Transverse colon (tissue), 4 donors: ENCODE measurements around the gene CABP5. TPM values are rescaled to one million over a fixed set of nuclear protein-coding genes. Genes with fewer than 3 reads are reported as not detected.

Experiments
- DNase-seq: peaks from one replicate; pipeline ENCODE4 v3.0.0-alpha.2; 2019
- H3K27ac ChIP-seq, 4 donors: fragments of 200-600 bp; sonication (generic); 2 replicates each; pipeline ENCODE4 v1.5.1; 2016 to 2018; ENCODE audit warnings: inconsistent platforms in 4 of 4
- H3K27me3 ChIP-seq: fragments of 200-600 bp; sonication (generic); 2 replicates; pipeline ENCODE4 v1.5.1; 2017; ENCODE audit warnings: inconsistent platforms
- H3K36me3 ChIP-seq, 4 donors: fragments of 200-600 bp; sonication (generic); 2 replicates each; pipeline ENCODE4 v1.5.1; 2017 to 2019; ENCODE audit warnings: inconsistent platforms in 4 of 4
- H3K4me1 ChIP-seq, 4 donors: fragments of 200-600 bp; sonication (generic); 2 replicates each; pipeline ENCODE4 v1.5.1; 2017 to 2020; ENCODE audit warnings: inconsistent platforms in 4 of 4
- H3K4me3 ChIP-seq, 4 donors: fragments of 200-600 bp; sonication (generic); 1 replicate in 1 of 4; 2 replicates in 3 of 4; pipeline versions ENCODE4 v1.5.1 to v1.6.1; 2017 to 2019; ENCODE audit warnings: inconsistent platforms in 4 of 4
- H3K9me3 ChIP-seq, 2 donors: fragments of 200-600 bp; sonication (generic); 2 replicates each; pipeline ENCODE4 v1.5.1; 2017 to 2019; ENCODE audit warnings: inconsistent platforms in 2 of 2
- EP300 ChIP-seq: sonication (generic); formaldehyde crosslinking; IDR thresholded peaks from one replicate; pipeline ENCODE4 v1.6.1; 2017; ENCODE audit warnings: antibody characterized with exemption, low read depth
- POLR2A ChIP-seq: fragments of 450-650 bp; IDR thresholded peaks from one replicate; pipeline ENCODE4 v1.6.1; 2016; ENCODE audit warnings: antibody characterized with exemption, mild to moderate bottlenecking, moderate library complexity
- POLR2AphosphoS5 ChIP-seq, 3 donors: sonication (generic); formaldehyde crosslinking; IDR thresholded peaks; one replicate each; pipeline ENCODE4 v1.6.1; 2016; ENCODE audit warnings: antibody characterized with exemption in 3 of 3
- WGBS, 2 donors: methylation state at CpG; one replicate each; pipeline ENCODE4 v1.1.5; 2018; ENCODE audit warnings: low coverage in 1 of 2; 5-methylcytosine and 5-hydroxymethylcytosine counted together
- in situ Hi-C, 4 donors: fragments of 200-750 bp; cut with MboI; loops; one replicate each; pipeline versions ENCODE4 v1.15.0 to v1.15.1; 2017; ENCODE audit warnings: low sequenced_read_pairs in 3 of 4, low pct_ligation_motif_present in 1 of 4, low pct_unique_long_range_greater_than_20kb in 1 of 4
- intact Hi-C: fragments of 100-400 bp; cut with DNase I; formaldehyde crosslinking; loops from one replicate; pipeline ENCODE4 v1.15.1; 2023; ENCODE audit warnings: low total_unique reads
- total RNA-seq, 4 donors: library from RNA; depleted of rRNA; stranded (reverse); fragments of >200 nt; gene quantifications; one replicate each; pipeline ENCODE4 v1.1.0, GENCODE V29; 2016
- TF ChIP-seq, protein P1 (sequence below), 5 experiments: fragments of 200-600 bp in 3 of 5; fragments of 450-650 bp in 2 of 5; sonication (generic) in 3 of 5; IDR thresholded peaks; 1 replicate in 2 of 5; 2 replicates in 3 of 5; pipeline ENCODE4 v1.5.1; 2016 to 2017; ENCODE audit warnings: antibody characterized with exemption in 5 of 5, inconsistent platforms in 3 of 5, mild to moderate bottlenecking in 2 of 5, moderate library complexity in 1 of 5

Gene CABP5
- total RNA-seq, 4 donors from 2014 or later = not detected

DNA sequence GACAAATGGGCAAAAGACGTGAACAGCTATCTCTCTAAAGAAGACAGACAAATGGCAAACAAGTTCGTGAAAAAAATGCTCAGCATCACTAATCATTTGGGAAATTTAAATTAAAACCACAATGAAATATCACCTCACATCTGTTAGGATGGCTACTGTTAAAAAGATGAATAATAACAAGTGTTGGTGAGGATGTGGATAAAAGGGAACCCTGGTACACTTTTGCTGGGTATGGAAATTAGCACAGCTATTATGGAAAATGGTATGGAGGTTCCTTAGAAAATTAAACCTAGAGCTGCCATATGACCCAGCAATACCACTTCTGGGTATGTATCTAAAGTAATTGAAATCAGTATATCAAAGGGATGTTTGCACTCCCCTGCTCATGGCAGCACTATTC lies 7.1 kb downstream of the CABP5 start:
- 90 to 93% methylated on average over 2 of the region's 2 CpGs for WGBS, 2 donors
- H3K27me3 ChIP-seq = peaks cover 5% of the 10 kb centered on the region
- no peak for DNase-seq
- intact Hi-C loops = no loop called here
- TF ChIP-seq, protein P1, sequence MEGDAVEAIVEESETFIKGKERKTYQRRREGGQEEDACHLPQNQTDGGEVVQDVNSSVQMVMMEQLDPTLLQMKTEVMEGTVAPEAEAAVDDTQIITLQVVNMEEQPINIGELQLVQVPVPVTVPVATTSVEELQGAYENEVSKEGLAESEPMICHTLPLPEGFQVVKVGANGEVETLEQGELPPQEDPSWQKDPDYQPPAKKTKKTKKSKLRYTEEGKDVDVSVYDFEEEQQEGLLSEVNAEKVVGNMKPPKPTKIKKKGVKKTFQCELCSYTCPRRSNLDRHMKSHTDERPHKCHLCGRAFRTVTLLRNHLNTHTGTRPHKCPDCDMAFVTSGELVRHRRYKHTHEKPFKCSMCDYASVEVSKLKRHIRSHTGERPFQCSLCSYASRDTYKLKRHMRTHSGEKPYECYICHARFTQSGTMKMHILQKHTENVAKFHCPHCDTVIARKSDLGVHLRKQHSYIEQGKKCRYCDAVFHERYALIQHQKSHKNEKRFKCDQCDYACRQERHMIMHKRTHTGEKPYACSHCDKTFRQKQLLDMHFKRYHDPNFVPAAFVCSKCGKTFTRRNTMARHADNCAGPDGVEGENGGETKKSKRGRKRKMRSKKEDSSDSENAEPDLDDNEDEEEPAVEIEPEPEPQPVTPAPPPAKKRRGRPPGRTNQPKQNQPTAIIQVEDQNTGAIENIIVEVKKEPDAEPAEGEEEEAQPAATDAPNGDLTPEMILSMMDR (IDR thresholded peaks at IDR 0.05) = no peak
- no peak for TF ChIP-seq POLR2AphosphoS5 (IDR thresholded peaks at IDR 0.05)
- TF ChIP-seq EP300 = no peak
- no peak for TF ChIP-seq POLR2A
- no peaks in the 10 kb centered on the region for H3K36me3 ChIP-seq
- no peaks in the 10 kb centered on the region for H3K4me1 ChIP-seq
- in situ Hi-C loops = no loop called here
- peaks cover 5% of the 10 kb centered on the region in 2 donors for H3K9me3 ChIP-seq
- H3K4me3 ChIP-seq = no peak overlapping the region
- no peak overlapping the region for H3K27ac ChIP-seq

DNA sequence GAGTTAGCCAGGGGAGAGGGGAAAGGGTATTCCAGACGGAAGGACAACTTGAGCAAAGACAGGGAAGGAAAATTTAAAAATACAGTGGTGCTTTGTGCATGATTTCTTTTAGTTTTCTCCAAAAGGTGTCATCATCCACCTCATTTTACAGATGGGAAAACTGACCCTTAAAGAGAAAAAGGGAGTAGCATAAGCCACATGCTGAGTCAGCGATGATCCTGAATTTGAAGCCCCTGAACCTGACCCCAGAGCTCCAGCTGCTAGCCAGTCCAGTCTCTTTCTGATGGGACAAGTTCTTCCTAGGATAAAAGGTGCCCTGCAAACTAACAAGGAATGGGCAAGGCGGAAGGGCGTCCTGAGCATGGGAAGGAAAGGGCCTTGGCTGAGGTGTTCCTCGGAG lies 10.3 kb downstream of the CABP5 start:
- WGBS, 2 donors = 61 to 88% methylated on average over 3 to 5 of the region's 5 CpGs
- no peak for DNase-seq
- Histone ChIP-seq H3K4me1 (no peaks in the 10 kb centered on the region), H3K4me3 (no peak overlapping the region), H3K36me3 (no peaks in the 10 kb centered on the region), H3K27ac (no peak overlapping the region), H3K27me3 (peaks cover 6% of the 10 kb centered on the region), H3K9me3 (peaks cover 5% of the 10 kb centered on the region in 2 donors)
- intact Hi-C loops (no loop called here), in situ Hi-C loops (no loop called here)
- TF ChIP-seq, protein P1 (IDR thresholded peaks at IDR 0.05) = no peak

DNA sequence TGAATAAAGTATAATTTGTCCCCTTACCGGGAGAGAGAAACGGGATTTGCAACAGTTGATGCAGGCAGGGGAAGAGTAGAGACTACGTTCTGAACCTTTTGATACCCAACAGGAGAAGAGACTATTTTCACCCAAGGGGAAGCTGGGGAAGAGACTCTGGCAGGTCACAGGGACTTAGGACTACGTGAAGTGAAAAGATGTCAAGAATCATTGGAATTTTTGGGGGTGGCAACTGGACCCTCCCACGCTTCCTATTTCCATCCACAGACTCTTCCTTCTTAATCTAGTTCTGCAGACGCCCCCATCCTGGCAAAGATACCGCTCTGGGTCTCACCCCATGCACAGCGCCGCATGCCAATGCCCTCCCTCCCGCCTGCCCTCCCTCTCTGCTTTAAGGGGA lies 13.8 kb downstream of the CABP5 start:
- no peaks in the 10 kb centered on the region for H3K9me3 ChIP-seq
- intact Hi-C loops (no loop called here), in situ Hi-C loops (no loop called here)
- TF ChIP-seq, protein P1 (IDR thresholded peaks at IDR 0.05) = no peak
- TF ChIP-seq POLR2AphosphoS5 (IDR thresholded peaks at IDR 0.05) (no peak), POLR2A (no peak), EP300 (no peak)
- H3K4me3 ChIP-seq = no peak overlapping the region
- no peaks in the 10 kb centered on the region for H3K36me3 ChIP-seq
- 74 to 76% methylated on average over 3 to 10 of the region's 10 CpGs for WGBS, 2 donors
- DNase-seq = no peak
- no peaks in the 10 kb centered on the region for H3K4me1 ChIP-seq
- H3K27ac ChIP-seq = no peak overlapping the region
- peaks cover 6% of the 10 kb centered on the region for H3K27me3 ChIP-seq

DNA sequence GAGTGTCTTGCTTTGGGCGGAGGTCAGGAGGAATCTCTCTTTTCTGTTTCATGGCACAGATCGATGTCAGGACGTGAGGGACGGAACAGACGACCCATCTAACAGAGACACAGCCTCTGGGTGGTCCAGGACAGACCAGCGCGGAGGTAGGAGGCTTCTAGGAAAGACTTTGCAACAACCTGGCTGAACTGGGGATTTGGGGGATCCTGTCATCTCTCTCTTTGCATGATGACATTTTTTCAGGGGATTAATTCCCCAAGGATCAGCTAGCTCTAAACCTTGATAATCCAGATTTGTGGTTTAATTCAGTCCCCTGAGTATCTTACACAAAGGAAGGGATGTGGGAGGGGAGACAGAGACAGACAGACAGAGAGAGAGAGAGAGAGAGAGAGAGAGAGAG lies 14.4 kb downstream of the CABP5 start:
- TF ChIP-seq POLR2AphosphoS5 (IDR thresholded peaks at IDR 0.05) (no peak), EP300 (no peak), POLR2A (no peak)
- TF ChIP-seq, protein P1 (IDR thresholded peaks at IDR 0.05) = no peak
- intact Hi-C loops = no loop called here
- no peaks in the 10 kb centered on the region for H3K4me1 ChIP-seq
- no peaks in the 10 kb centered on the region for H3K36me3 ChIP-seq
- H3K27me3 ChIP-seq = peaks cover 6% of the 10 kb centered on the region
- H3K4me3 ChIP-seq = no peak overlapping the region
- no peak for DNase-seq
- in situ Hi-C loops = no loop called here
- WGBS, 2 donors = 74 to 78% methylated on average over 1 to 7 of the region's 7 CpGs
- no peaks in the 10 kb centered on the region for H3K9me3 ChIP-seq
- no peak overlapping the region for H3K27ac ChIP-seq
